OCI-LY1 (cell line): ENCODE data around the gene AANAT.

Experiments used
- H2AFZ ChIP-seq: fragments of 200-600 bp; sonication (generic), shearing (Covaris generic); 2 replicates; pipeline ENCODE4 v1.6.0; 2014; ENCODE audit warnings: antibody characterized with exemption, mild to moderate bottlenecking, low read length
- H3F3A ChIP-seq: fragments of 200-600 bp; sonication (generic), shearing (Covaris generic); 2 replicates; pipeline ENCODE4 v1.6.0; 2014; ENCODE audit warnings: mild to moderate bottlenecking, antibody characterized with exemption, low read length, moderate library complexity; ENCODE audit not compliant: insufficient read depth
- H3K27ac ChIP-seq: fragments of 200-600 bp; sonication (generic); 2 replicates; pipeline ENCODE4 v1.5.1; 2014; ENCODE audit warnings: low read length, mixed run types, mild to moderate bottlenecking, low read depth; ENCODE audit not compliant: poor library complexity, severe bottlenecking
- H3K27me3 ChIP-seq: fragments of 200-600 bp; sonication (generic); 2 replicates; pipeline ENCODE4 v1.6.0; 2014; ENCODE audit warnings: antibody characterized with exemption, mild to moderate bottlenecking, low read length, moderate library complexity; ENCODE audit not compliant: insufficient read depth
- H3K36me3 ChIP-seq: fragments of 200-600 bp; sonication (generic); 2 replicates; pipeline ENCODE4 v1.6.1; 2014; ENCODE audit warnings: mild to moderate bottlenecking, antibody characterized with exemption, low read length, moderate library complexity, mixed read lengths; ENCODE audit not compliant: insufficient read depth
- H3K4me1 ChIP-seq: fragments of 200-600 bp; sonication (generic); 2 replicates; pipeline ENCODE4 v1.5.1; 2014; ENCODE audit warnings: mild to moderate bottlenecking, low read length, moderate library complexity; ENCODE audit not compliant: insufficient read depth, severe bottlenecking
- H3K4me2 ChIP-seq: fragments of 200-600 bp; sonication (generic), shearing (Covaris generic); 2 replicates; pipeline ENCODE4 v1.6.1; 2014; ENCODE audit warnings: low read length
- H3K4me3 ChIP-seq: fragments of 200-600 bp; sonication (generic); 2 replicates; pipeline ENCODE4 v1.5.1; 2014; ENCODE audit warnings: low read length, low read depth, mild to moderate bottlenecking, mixed read lengths; ENCODE audit not compliant: poor library complexity, severe bottlenecking
- H3K79me2 ChIP-seq: fragments of 200-600 bp; shearing (Covaris generic); 2 replicates; pipeline ENCODE4 v1.6.1; 2016; ENCODE audit warnings: mixed run types, low read length, mixed read lengths; ENCODE audit not compliant: insufficient read depth
- H3K9ac ChIP-seq: fragments of 200-600 bp; sonication (generic), shearing (Covaris generic); 2 replicates; pipeline ENCODE4 v1.6.1; 2014; ENCODE audit warnings: mild to moderate bottlenecking, low read length, mixed read lengths
- H3K9me2 ChIP-seq: fragments of 200-600 bp; sonication (generic), shearing (Covaris generic); 2 replicates; pipeline ENCODE4 v1.6.1; 2014; ENCODE audit warnings: low read depth, mild to moderate bottlenecking, low read length, mixed read lengths
- H3K9me3 ChIP-seq: fragments of 200-600 bp; shearing (Covaris generic); 2 replicates; pipeline ENCODE4 v1.6.1; 2014; ENCODE audit warnings: low read length, mixed read lengths
- H4K20me1 ChIP-seq: fragments of 200-600 bp; sonication (generic), shearing (Covaris generic); 2 replicates; pipeline ENCODE4 v1.6.0; 2016; ENCODE audit warnings: mild to moderate bottlenecking, low read length; ENCODE audit not compliant: insufficient read depth
- CTCF ChIP-seq: fragments of 200-600 bp; sonication (generic), shearing (Covaris generic); IDR thresholded peaks from 2 replicates; pipeline ENCODE4 v1.5.1; 2017; ENCODE audit warnings: mild to moderate bottlenecking, antibody characterized with exemption, low read length, moderate library complexity, mixed read lengths
- EZH2 ChIP-seq: fragments of 200-600 bp; sonication (generic), shearing (Covaris generic); IDR thresholded peaks from 2 replicates; pipeline ENCODE4 v1.8.0; 2017; ENCODE audit warnings: borderline replicate concordance, mixed run types, mild to moderate bottlenecking, antibody characterized with exemption, low read length, moderate library complexity, mixed read lengths

AANAT gene

GRCh38 chr17:76475302-76475701 is 7.9 kb downstream of the AANAT start:
- TF ChIP-seq EZH2 (no peak), CTCF (no peak)
- no peaks in the 10 kb centered on the region for H3K27me3 ChIP-seq
- H3K27ac ChIP-seq: no peak overlapping the region
- H3K9ac ChIP-seq: no peak overlapping the region
- no peak overlapping the region for H3K4me3 ChIP-seq
- H3K36me3 ChIP-seq: peaks cover 5% of the 10 kb centered on the region; the same call in 1 of the 2 replicates
- no peaks in the 10 kb centered on the region for H3K9me2 ChIP-seq
- no peaks in the 10 kb centered on the region for H3F3A ChIP-seq
- H3K9me3 ChIP-seq: no peaks in the 10 kb centered on the region
- H3K4me1 ChIP-seq: peaks cover 3% of the 10 kb centered on the region
- no peak overlapping the region for H3K4me2 ChIP-seq
- no peaks in the 10 kb centered on the region for H3K79me2 ChIP-seq
- no peak overlapping the region for H2AFZ ChIP-seq
- H4K20me1 ChIP-seq: no peaks in the 10 kb centered on the region

GRCh38 chr17:76476736-76477135 is 9.3 kb downstream of the AANAT start:
- no peaks in the 10 kb centered on the region for H3K9me2 ChIP-seq
- H3K9ac ChIP-seq: no peak overlapping the region
- no peaks in the 10 kb centered on the region for H3K9me3 ChIP-seq
- peaks cover 18% of the 10 kb centered on the region for H3K4me1 ChIP-seq
- peaks cover 5% of the 10 kb centered on the region; the same call in 1 of the 2 replicates for H3K36me3 ChIP-seq
- no peak for TF ChIP-seq CTCF
- TF ChIP-seq EZH2: no peak
- no peak overlapping the region for H3K4me2 ChIP-seq
- no peak overlapping the region for H3K27ac ChIP-seq
- H3K27me3 ChIP-seq: no peaks in the 10 kb centered on the region
- H4K20me1 ChIP-seq: no peaks in the 10 kb centered on the region
- H3K79me2 ChIP-seq: no peaks in the 10 kb centered on the region
- H2AFZ ChIP-seq: no peak overlapping the region
- H3K4me3 ChIP-seq: no peak overlapping the region
- no peaks in the 10 kb centered on the region for H3F3A ChIP-seq

GRCh38 chr17:76477576-76477975 is 10.2 kb downstream of the AANAT start:
- Histone ChIP-seq H3F3A (no peaks in the 10 kb centered on the region), H4K20me1 (no peaks in the 10 kb centered on the region), H3K9ac (no peak overlapping the region), H3K9me3 (no peaks in the 10 kb centered on the region), H2AFZ (no peak overlapping the region), H3K4me2 (no peak overlapping the region), H3K79me2 (no peaks in the 10 kb centered on the region), H3K9me2 (no peaks in the 10 kb centered on the region), H3K27me3 (no peaks in the 10 kb centered on the region), H3K27ac (no peak overlapping the region), H3K4me1 (peaks cover 26% of the 10 kb centered on the region), H3K4me3 (no peak overlapping the region), H3K36me3 (peaks cover 5% of the 10 kb centered on the region; the same call in 1 of the 2 replicates)
- TF ChIP-seq EZH2: no peak
- no peak for TF ChIP-seq CTCF
